Ovary (tissue), 9 donors: ENCODE data around the gene SPOCK1. TPM values are rescaled to one million over a fixed set of nuclear protein-coding genes. Genes with fewer than 3 reads are reported as not detected.

Experiments used
- DNase-seq, 5 donors: peaks; one replicate each; pipeline ENCODE4 v3.0.0-alpha.2; 2019 to 2020
- H3K27ac ChIP-seq, 2 donors: fragments of 200-600 bp; one replicate each; pipeline versions ENCODE4 v1.5.1 to v1.8.0; 2019 to 2022
- H3K27me3 ChIP-seq: fragments of 200-600 bp; one replicate; pipeline ENCODE4 v1.8.0; 2022
- H3K36me3 ChIP-seq: fragments of 200-600 bp; sonication (generic); one replicate; pipeline ENCODE4 v1.5.1; 2019
- H3K4me1 ChIP-seq: one replicate; pipeline ENCODE4 v1.8.1; 2013; ENCODE audit warnings: mild to moderate bottlenecking, moderate library complexity; ENCODE audit not compliant: insufficient read depth
- H3K4me3 ChIP-seq: fragments of 200-600 bp; sonication (generic); one replicate; pipeline ENCODE4 v1.5.1; 2017
- H3K9me3 ChIP-seq, 2 donors: fragments of 200-600 bp in 1 of 2; sonication (generic) in 1 of 2; one replicate each; pipeline versions ENCODE4 v1.5.1 to v1.8.1; 2013 to 2019; ENCODE audit warnings: mild to moderate bottlenecking in 1 of 2, moderate library complexity in 1 of 2
- EP300 ChIP-seq: sonication (generic); formaldehyde crosslinking; IDR thresholded peaks from one replicate; pipeline ENCODE4 v1.6.1; 2017; ENCODE audit warnings: antibody characterized with exemption
- POLR2A ChIP-seq: fragments of 450-650 bp; IDR thresholded peaks from one replicate; pipeline ENCODE4 v1.6.1; 2017; ENCODE audit warnings: antibody characterized with exemption, mild to moderate bottlenecking, moderate library complexity
- WGBS, 3 donors: extraction: QIAGEN DNeasy Blood & Tissue Kit in 1 of 3; methylation state at CpG; one replicate each; pipeline versions ENCODE4 v1.1.5 to v1.1.7; 2013 to 2017; 5-methylcytosine and 5-hydroxymethylcytosine counted together
- intact Hi-C, 4 donors: fragments of 100-400 bp; cut with DNase I; formaldehyde crosslinking; loops; one replicate each; pipeline versions ENCODE4 v1.11.0 to v1.15.1; 2022 to 2023
- polyA plus RNA-seq, 2 donors: library from polyadenylated mRNA; stranded (reverse); fragments of 200-250 nt in 1 of 2; fragments of 350-450 nt in 1 of 2; fragmentation: Illumina TruSeq in 1 of 2; extraction: RNeasy Lipid Tissue Mini Kit (QIAGEN cat#74804) in 1 of 2; gene quantifications; one replicate each; pipeline ENCODE4 v1.2.3, GENCODE V29; 2013 to 2014
- total RNA-seq, 7 donors: library from RNA; depleted of rRNA in 2 of 7; stranded (reverse); fragments of >200 nt in 2 of 7; fragmentation: NEBNext Ultra II Directional in 3 of 7; extraction: Animal tissue kit (Norgen Biotek cat#: 25700) in 3 of 7; gene quantifications; one replicate each; pipeline versions ENCODE4 v1.1.0 to v1.2.4, GENCODE V29; 2016 to 2023
- TF ChIP-seq, protein P1 (sequence below), 3 donors: fragments of 450-650 bp in 2 of 3; fragments of 200-600 bp in 1 of 3; IDR thresholded peaks; one replicate each; pipeline versions ENCODE4 v1.5.1 to v1.8.0; 2016 to 2022; ENCODE audit warnings: antibody characterized with exemption in 3 of 3, mild to moderate bottlenecking in 1 of 3
- donor health status: DM: no; HTN: no; CAD: no; lungs with moderate emphysema.
- donor health status: DM: no; HTN: no; CAD: no.
- donor health status: Bipolar disorder and iron deficiency.
- donor health status: DM: yes; HTN: yes; CAD: no.
- donor health status: DM: no; HTN: no; CAD: no.
- donor health status: DM: yes; HTN: yes; CAD: no.

Gene SPOCK1
- total and polyA plus RNA-seq, 9 donors = 1.3 to 42.6 (median 10.8) TPM

DNA sequence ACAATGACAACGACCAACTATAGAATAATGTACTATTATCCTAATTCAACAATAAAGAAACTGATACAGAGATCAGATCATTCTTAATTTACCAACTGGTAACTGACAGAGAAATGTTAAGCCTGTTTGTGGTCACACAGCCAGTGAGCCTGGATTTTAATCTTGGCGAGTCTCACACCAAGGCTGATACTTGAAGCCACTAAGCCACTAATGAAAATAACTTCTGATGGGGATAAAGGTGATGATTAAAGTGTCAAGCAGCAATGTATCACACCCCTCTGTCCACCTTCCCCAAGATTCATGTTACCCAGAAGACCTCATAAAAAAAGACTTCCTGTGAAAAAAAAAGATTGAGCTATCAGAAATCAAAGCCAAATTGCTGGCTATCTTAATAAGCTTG, 350.5 kb downstream of the SPOCK1 start:
- H3K27ac ChIP-seq = no peak overlapping the region
- DNase-seq = no peak
- WGBS, 3 donors = 58 to 72% (median 61%) methylated on average over 2 of the region's 2 CpGs
- no peaks in the 10 kb centered on the region for H3K9me3 ChIP-seq
- no peaks in the 10 kb centered on the region for H3K36me3 ChIP-seq
- no peaks in the 10 kb centered on the region for H3K4me1 ChIP-seq
- intact Hi-C loops = no loop called here
- H3K27me3 ChIP-seq = no peaks in the 10 kb centered on the region
- H3K4me3 ChIP-seq = no peak overlapping the region
- TF ChIP-seq EP300 (no peak), POLR2A (no peak)
- TF ChIP-seq, protein P1, sequence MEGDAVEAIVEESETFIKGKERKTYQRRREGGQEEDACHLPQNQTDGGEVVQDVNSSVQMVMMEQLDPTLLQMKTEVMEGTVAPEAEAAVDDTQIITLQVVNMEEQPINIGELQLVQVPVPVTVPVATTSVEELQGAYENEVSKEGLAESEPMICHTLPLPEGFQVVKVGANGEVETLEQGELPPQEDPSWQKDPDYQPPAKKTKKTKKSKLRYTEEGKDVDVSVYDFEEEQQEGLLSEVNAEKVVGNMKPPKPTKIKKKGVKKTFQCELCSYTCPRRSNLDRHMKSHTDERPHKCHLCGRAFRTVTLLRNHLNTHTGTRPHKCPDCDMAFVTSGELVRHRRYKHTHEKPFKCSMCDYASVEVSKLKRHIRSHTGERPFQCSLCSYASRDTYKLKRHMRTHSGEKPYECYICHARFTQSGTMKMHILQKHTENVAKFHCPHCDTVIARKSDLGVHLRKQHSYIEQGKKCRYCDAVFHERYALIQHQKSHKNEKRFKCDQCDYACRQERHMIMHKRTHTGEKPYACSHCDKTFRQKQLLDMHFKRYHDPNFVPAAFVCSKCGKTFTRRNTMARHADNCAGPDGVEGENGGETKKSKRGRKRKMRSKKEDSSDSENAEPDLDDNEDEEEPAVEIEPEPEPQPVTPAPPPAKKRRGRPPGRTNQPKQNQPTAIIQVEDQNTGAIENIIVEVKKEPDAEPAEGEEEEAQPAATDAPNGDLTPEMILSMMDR (IDR thresholded peaks at IDR 0.05) = no peak

DNA sequence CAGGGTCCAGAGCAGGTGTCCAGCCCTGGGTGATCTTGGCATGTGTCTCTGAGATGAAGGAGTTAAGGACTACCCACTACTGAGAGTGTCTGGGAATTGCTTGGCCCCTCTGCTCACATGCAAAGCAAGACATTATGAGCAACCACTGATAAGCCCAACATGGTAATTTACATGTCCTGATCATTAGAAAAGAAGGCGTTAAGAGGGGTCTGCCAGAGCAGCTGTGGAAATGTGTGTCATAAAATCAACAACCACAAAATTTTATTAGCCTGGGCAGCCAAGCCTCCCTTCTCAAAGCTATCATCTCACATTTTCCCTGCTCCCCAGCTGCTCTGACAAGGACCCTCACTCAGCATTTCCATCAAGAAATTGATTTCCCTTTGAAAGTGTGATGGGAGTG, 351.0 kb downstream of the SPOCK1 start:
- Histone ChIP-seq H3K27ac (no peak overlapping the region), H3K4me1 (no peaks in the 10 kb centered on the region), H3K4me3 (no peak overlapping the region), H3K36me3 (no peaks in the 10 kb centered on the region), H3K27me3 (no peaks in the 10 kb centered on the region), H3K9me3 (no peaks in the 10 kb centered on the region)
- TF ChIP-seq POLR2A (no peak), EP300 (no peak)
- TF ChIP-seq, protein P1 (IDR thresholded peaks at IDR 0.05) = no peak
- 38 to 49% (median 45%) methylated on average over 1 of the region's 1 CpG for WGBS, 3 donors
- intact Hi-C loops = no loop called here
- no peak for DNase-seq

DNA sequence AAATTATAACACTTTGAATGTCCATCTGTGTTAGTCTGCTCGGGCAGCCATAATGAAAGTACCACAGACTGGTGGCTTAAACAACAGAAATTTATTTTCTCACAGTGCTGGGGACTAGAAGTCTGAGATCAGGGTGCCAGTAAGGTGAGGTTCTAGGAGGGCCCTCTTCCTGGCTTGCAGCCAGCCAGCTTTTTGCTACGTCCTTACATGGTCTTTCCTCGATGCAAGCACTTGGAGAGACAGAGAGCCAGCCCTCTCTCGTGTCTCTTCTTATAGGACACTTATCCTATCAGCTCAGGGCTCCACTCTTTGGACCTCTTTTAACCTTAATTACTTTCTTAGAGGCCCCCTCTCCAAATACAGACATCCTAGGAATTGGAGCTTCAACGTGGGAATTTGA, 351.8 kb downstream of the SPOCK1 start:
- H3K27ac ChIP-seq = no peak overlapping the region
- intact Hi-C loops = no loop called here

DNA sequence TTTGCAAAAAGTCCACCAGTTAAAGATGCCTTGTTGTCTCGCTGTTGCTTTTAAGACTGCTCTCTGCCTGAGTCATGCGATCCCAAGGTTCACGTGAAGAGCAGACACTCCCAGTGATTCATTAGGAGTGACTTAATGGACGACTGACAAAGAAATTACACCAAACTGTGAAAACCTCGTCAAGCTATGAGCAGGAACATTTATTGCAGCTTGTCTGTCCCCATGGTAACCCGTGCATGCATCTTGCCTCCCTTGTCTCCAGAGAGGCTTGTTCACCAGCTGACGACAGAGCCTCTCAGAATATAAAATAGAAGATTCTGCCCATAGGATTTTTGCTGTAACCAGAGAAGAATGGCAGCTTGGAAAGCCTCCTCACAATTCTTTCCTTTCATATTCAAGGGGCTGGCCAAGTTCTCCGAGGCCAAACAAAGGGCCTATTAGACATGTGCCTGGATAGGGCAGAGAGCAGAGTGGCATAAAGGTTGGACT, 352.7 kb downstream of the SPOCK1 start:
- peak in 1 of 5 donors; percentile 31 for DNase-seq
- Histone ChIP-seq H3K27ac (no peak overlapping the region), H3K4me1 (no peaks in the 10 kb centered on the region), H3K27me3 (no peaks in the 10 kb centered on the region), H3K9me3 (no peaks in the 10 kb centered on the region), H3K36me3 (no peaks in the 10 kb centered on the region), H3K4me3 (no peak overlapping the region)
- TF ChIP-seq, protein P1 (IDR thresholded peaks at IDR 0.05) = no peak
- TF ChIP-seq POLR2A (no peak), EP300 (no peak)
- intact Hi-C loops = no loop called here
- whole genome bisulfite sequencing, 3 donors = 40 to 46% (median 41%) methylated on average over 8 of the region's 8 CpGs

More for the DNA sequence above, 351.8 kb downstream of the SPOCK1 start:
- no peaks in the 10 kb centered on the region for H3K36me3 ChIP-seq
- H3K4me1 ChIP-seq = no peaks in the 10 kb centered on the region
- DNase-seq = no peak
- TF ChIP-seq EP300 (no peak), POLR2A (no peak)
- TF ChIP-seq, protein P1 (IDR thresholded peaks at IDR 0.05) = no peak
- 62 to 75% (median 64%) methylated on average over 5 of the region's 5 CpGs for WGBS, 3 donors
- H3K27me3 ChIP-seq = no peaks in the 10 kb centered on the region
- no peaks in the 10 kb centered on the region for H3K9me3 ChIP-seq
- H3K4me3 ChIP-seq = no peak overlapping the region
